ENCODE data around the gene CNFN.

- TF ChIP-seq CTCF (IDR thresholded peaks at IDR 0.05; ENCODE audit: low read depth, low read length, poor library complexity, severe bottlenecking) (no peak), EZH2phosphoT487 (IDR thresholded peaks at IDR 0.05; ENCODE audit: borderline replicate concordance, low read length) (no peak)
These were observed 7.4 kb upstream of the CNFN start for GRCh38 chr19:42397263-42398166.
